Activated gamma-delta T cell treated with anti-CD3 and anti-CD28 coated beads, Interleukin-2, amount 50 U/mL, for 16 hours (primary cell): ENCODE measurements around the gene TECPR1.
A peak's percentile ranks its signal among the peaks of the same experiment; 100 is the strongest.

Experiments
- DNase-seq: peaks from one replicate; pipeline ENCODE4 v3.0.0-alpha.2; 2020; ENCODE audit warnings: low read depth

Gene TECPR1

GRCh38 chr7:98210513-98211220 lies 41.4 kb downstream of the TECPR1 start:
- no peak for DNase-seq

DNA sequence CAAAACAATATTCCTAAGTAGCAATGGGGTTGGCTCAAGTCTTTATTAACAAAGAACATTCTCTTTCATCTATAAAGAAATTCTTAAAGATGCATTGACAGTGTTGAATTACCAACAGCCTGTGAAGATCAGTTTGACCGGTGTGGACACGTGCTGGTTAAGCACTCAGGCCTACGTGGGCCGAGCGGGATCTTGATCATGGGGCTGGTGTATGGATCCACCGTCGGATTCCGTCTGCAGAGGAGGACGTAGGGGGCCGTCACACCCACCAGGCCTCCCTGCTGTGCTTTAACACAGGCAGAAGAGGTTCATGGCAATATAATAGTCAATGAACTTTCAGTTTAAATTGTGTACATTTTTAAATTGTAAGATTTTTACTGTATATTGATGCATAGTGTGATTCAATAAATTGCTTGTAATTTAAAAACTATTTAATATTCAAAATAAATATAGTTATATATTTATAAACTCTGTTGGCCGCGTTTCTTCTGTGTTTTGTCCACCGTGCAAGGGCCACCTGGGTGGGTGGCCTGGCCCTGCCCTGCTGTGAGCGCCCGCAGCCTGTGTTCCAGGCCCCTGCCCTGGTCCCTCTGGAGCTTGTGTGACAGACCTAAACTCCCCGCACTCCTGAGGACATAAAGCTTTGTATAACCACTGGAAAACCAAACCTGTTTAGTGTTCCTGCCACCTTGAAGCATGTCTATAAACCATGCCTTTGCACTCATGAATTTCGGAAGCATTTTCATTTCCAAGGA lies 42.7 kb downstream of the TECPR1 start:
- DNase-seq, result no peak

DNA sequence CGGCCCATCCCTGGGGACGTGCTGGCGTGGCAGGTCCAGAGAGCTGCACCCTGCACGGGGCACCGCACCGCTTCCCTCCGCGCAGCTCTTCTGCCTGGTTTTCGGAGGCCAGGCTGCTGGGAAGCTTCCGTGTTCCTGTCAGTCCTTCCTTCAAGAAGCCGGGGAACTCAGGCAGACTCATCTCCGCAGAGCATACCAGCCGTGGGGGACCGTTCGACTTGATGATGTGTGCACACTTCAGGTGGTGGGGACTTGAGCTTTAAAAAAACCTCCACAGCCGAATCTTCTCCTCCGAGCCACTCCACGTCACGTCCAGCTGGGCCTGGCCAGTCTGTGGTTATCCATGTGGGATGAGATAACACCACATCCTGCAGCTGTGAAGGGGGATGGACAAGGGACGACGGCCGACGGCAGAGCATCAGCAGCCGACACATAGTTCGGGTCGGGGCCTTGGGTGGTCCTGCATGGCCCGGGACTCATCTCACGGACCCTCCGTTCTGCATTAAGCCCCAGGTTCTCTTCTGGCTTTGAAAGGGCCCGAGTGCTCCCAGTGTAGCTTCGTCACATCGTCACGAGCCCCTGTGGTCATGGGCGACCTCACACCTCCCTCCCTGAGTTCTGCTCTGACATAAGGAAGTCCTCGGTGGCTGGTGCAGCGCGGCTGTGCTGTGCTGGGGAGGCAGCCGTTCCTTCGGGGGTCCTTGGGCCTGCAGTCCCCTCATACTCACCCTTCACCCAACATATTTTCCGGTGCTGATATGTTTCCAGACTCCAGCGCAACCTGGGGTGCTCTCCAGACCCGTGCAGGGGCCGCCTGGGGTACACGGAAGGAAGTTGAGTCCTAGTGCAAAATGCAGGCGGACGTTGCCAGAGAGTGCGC lies 45.3 kb downstream of the TECPR1 start:
- DNase-seq, result no peak

DNA sequence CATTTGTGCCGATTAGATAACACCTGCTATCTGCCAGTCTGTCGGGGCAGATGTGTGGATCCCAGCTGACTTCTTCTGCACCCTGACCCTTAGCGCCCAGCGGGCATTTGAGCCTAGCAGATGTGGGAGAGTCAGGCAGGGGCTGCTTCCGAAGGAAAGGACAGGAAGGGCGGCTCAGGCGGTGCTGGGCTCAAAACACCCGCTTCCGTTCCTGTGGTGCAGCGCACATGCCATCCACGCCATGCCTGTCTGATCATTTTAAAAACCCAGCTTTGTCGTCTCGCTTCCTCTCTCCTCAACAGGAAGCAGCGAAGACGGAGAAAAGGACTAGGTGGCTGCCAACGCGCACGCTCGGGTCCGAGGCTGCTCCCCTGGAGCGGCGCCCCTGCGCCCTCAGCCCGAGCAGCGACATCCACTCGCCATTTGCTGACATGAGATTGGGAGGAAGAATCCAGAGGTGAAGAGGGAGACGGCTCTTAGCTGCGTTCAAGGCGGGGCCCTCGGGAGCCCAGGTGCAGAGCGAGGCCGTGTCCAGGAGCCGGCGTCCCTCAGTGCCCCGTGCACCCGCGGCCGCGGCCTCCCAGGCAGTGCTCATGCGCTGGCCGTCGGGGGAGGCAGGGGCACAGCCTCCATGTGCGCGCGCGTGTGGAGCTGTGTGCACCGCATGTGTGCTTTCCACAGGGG lies 46.7 kb downstream of the TECPR1 start:
- no peak for DNase-seq

- DNase-seq, result no peak
These were observed 47.4 kb downstream of the TECPR1 start for GRCh38 chr7:98204670-98205069.

- DNase-seq, result no peak
These were observed 47.9 kb downstream of the TECPR1 start for GRCh38 chr7:98203964-98204605.

DNA sequence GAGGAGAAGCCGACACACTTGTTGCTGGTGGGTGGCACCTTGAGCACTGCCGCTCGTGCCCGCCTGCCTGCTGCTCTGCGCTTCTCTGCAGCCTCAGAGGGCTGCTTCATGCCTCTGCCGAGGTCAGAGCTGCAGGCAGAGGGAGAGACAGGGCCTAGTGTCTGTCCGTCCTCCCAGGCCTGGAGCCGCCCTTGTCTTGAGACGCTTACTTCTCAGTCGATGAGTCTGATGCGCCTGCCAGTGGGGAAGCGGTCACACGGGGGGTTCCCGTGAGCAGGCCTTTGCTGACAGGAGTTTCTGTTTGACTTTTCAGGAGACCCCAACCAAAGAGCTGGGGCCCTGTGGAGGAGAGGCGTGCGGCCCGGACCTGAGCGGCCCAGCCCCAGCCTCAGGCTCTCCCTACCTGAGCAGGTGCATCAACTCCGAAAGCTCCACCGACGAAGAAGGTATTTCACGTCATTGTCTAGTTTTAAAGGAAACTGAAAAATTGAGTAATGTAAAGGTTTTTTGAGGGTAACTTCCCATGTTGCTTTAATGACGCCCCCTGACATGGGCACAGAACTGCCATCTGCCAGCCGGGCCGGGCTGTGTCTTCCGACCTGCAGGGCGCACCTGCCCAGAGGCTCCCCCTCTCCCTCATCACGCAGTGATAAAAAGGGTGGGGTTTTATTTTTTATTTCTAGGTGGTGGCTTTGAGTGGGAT lies 48.6 kb downstream of the TECPR1 start:
- DNase-seq, result no peak

DNA sequence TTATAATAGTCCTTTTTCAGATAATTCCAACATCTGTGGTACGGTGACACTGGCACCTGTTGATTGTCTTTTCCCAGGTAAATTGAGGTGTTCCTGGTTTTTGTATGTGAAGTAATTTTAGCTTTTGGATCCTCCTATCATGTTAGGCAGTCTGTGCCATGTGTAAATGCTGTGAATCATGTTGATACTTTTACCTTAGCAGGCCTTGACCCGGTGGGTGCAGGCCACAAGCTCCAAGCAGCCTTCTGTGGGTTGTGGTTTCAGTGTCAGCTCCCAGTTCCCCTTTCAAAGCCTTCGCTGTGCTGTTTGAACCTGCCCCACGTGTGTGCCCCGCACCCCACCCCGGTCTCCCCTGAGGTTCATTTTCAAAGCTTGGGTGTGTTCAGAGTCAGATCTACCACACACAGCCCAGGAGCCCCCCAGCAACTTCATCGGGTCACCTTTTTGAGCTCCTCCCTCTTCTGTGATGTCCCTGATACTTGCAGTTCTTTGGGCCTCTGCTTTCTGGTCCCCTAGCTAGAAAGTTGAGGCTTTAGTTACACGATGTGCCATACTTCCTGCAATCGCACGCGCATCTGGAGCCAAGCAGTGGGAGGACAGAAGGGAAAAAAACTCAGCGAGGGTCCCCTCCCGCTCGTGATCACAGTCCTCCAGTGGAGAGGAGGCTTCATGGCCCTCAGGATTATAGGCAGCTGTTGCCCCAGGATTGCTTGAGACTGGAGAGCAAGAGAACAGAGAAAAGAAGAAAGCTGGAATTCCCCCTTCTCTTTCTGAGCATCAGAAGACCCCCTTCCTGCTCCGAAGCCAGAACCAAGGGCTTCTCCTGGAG lies 49.5 kb downstream of the TECPR1 start:
- DNase-seq, result peak; percentile 41

- no peak for DNase-seq
These were observed 51.7 kb downstream of the TECPR1 start for GRCh38 chr7:98200364-98200763.

- DNase-seq, result no peak
These were observed 52.9 kb downstream of the TECPR1 start for GRCh38 chr7:98199131-98199530.

DNA sequence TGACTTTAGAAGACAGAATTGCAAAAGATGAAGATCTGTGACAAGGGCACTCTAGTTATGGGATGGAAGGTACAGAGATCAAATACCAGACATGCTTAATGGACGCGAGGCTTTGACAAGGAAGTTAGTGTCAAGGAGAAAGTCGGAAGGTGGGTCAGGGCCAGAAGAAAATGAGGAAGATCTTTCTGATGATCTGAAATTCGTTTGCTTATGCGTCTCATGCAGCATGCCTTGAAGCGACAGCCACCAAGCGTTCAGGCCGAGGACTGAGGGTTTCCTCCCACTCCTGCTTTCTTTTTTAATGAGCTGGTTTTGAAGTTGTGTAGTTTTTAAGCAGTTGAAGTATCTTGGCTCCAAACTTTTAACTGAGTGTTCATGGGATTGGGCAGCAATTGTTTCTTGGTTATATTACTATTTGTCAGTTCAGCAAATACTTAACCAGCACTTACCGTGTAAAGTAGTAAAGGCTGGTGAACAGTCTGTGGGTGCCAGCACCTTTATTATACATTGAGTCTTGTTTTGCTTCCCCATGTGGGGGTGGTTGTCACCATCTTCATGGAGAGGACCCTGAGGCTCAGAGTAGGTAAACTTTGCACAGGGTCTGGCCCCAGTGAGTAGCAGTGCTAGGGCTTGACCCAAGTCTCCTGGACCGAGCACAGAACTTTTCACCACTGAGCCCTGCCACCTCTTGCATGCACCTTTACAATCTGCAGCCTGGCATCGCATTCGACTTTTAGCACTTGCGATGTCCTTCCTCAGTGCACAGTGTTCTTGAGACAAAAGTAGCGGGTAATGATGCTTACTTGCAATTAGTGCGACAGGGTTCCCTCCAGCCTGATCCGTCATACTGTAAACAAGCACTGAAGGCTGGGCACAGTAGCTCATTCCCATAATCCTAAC lies 55.1 kb downstream of the TECPR1 start:
- DNase-seq, result no peak

GRCh38 chr7:98194672-98195457 lies 57.2 kb downstream of the TECPR1 start:
- DNase-seq, result no peak

DNA sequence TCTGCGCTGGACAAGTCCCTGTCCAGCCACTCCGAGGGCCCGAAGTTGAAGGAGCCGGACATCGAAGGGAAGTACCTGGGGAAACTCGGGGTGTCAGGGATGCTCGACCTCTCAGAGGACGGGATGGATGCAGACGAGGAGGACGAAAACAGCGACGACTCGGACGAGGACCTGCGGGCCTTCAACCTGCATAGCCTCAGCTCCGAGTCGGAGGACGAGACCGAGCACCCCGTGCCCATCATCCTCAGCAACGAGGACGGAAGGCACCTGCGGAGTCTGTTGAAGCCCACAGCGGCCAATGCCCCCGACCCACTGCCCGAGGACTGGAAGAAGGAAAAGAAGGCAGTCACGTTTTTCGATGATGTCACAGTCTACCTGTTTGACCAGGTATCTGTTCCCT lies 57.8 kb downstream of the TECPR1 start:
- no peak for DNase-seq

DNA sequence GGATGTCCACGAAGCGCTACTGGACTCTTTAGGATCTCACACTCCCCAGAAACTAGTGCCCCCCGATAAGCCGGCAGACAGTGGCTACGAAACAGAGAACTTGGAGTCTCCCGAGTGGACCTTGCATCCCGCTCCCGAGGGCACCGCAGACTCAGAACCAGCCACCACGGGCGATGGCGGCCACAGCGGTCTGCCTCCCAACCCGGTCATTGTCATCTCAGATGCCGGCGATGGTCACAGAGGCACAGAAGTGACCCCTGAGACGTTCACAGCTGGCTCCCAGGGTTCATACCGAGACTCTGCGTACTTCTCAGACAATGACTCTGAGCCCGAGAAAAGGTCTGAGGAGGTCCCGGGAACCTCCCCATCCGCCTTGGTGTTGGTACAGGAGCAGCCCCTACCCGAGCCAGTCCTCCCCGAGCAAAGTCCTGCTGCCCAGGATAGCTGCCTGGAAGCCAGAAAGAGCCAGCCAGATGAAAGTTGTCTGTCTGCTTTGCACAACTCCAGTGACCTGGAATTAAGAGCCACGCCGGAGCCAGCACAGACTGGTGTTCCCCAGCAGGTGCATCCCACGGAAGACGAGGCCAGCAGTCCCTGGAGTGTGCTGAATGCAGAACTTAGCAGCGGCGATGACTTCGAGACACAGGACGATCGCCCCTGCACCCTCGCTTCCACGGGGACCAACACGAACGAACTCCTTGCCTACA lies 58.4 kb downstream of the TECPR1 start:
- DNase-seq, result no peak

DNA sequence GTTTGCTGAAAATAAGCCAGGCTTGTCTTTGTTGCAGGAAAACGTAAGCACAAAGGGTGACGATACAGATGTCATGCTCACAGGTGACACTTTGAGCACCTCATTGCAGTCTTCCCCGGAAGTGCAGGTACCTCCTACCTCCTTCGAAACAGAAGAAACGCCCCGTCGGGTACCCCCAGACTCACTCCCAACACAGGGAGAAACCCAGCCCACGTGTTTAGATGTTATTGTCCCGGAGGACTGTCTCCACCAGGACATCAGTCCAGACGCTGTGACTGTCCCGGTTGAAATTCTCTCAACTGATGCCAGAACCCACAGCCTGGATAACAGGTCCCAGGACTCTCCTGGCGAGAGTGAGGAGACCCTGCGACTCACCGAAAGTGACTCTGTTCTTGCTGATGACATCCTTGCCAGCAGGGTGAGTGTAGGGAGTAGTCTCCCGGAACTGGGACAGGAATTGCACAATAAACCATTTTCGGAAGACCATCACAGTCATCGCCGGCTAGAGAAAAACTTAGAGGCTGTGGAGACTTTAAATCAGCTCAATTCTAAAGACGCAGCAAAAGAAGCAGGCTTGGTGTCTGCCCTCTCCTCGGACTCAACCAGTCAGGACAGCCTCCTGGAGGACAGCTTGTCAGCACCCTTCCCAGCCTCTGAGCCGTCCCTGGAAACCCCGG lies 59.1 kb downstream of the TECPR1 start:
- no peak for DNase-seq

- no peak for DNase-seq
These were observed 60.2 kb downstream of the TECPR1 start for GRCh38 chr7:98191668-98192431.
